ENCODE measurements around the gene PRDM15.

Gene PRDM15

GRCh38 chr21:41907496-41908258 lies 28.5 kb upstream of the PRDM15 start:
- no peak for DNase-seq

DNA sequence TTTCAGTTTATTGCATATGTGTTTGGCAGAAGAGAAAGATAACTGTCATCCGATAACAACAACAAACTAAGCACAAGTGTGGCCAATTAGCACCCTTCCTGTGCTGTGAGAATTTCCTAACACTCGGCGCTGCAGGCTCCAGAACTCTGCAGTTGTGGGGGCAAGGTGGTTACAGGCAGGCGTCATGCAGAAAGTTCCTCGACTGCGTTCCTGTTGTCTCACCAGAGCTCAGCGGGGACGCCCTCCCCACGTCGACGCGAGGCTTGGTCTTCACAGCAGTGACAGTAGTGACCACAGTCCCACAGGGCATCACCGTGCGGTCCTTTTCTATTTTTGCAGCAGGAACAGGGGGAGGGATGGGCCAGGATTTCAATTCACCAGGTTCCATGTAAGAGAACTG lies 27.6 kb upstream of the PRDM15 start:
- DNase-seq, result no peak

GRCh38 chr21:41903559-41904351 lies 24.6 kb upstream of the PRDM15 start:
- DNase-seq, result no peak

- DNase-seq, result no peak
These were observed 23.8 kb upstream of the PRDM15 start for GRCh38 chr21:41902946-41903345.

- DNase-seq, result no peak
These were observed 22.6 kb upstream of the PRDM15 start for GRCh38 chr21:41901782-41902181.

GRCh38 chr21:41901099-41901498 lies 22.0 kb upstream of the PRDM15 start:
- DNase-seq, result no peak

DNA sequence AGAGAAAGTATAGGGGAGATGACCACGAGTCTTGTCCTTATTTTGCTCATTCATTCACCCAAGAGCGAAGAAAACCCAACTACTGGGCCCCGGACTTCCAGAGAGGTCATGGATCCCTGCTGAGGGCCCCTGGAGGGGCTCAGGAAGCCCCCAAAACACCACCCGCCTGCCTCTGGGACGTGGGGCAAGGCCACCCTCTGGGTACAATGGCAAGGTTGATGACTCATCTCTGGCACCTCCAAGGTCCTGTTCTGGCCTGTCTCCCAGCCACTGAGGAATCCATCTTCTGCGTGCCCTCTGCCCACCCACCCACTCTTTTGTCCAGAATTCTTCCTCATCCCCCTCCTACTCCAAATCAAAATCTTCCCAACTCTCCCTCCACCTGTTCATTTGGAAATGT lies 21.3 kb upstream of the PRDM15 start:
- DNase-seq, result no peak

- DNase-seq, result no peak
These were observed 20.5 kb upstream of the PRDM15 start for GRCh38 chr21:41899426-41900202.

DNA sequence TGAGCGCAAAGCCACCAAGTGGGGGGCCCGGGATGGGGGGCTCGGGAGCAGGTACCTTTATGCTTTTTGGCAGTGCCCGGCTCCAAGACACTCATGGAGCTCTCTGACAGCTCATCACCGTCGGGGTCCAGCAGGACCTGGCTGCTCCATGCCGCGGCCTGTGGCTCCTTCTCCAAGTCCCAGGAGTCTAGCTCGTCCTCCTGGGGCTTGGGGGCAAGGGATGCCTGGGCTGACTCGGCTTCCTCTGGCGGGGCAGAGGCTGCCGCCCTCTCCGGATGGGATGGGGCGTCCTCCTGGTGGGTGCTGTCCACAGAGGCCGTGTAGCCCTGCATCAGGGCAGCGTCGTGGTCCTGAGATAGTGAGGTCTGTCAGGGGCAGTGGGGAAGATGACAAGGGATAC lies 19.9 kb upstream of the PRDM15 start:
- no peak for DNase-seq

DNA sequence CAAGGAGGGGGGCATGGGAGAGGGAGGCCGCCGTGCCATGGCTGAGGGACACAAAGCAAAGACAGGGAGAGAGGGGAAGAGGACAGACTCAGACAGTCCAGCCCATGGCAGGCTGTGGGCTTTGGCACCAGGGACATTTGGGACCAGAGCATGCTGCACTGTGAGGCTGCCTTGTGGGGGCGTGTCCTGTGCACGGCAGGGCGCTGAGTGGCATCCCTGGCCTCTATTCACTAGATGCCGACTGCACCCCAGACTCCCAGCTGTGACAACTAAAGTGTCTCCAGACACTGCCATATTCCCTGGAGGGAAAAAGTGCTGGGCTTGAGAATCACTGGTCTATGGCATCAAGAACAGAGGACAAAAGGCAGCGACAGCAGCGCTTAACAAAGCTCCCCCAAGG lies 18.6 kb upstream of the PRDM15 start:
- no peak for DNase-seq

DNA sequence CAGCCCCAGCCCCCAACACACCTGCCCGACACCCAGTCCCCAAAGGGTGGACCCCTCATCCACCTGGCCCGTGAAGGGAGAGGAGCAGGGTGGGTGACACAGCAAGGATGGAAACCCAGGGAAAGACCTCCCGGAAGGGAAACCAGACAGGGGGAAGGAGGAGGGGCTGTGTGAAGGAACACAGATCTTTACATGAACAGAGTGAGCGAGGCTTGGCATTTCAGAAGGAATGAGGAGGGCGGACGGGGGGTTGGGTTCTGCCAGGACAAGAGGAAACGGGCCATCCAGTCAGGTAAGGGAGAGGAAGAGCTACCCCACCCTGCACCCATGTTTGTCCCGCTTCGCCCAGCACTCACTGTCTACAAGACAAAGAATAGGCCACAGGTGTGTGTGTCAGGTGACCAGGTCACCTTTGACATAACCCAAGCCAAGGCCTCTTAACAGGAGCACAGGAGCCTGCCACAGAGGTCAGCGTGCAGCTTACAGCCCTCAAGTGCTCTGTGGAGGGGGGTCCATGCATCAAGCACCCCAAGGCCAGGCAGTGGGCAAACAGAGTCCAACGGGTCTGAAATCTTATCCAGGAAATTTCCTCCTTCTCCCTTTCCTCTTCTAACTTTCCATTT lies 18.0 kb upstream of the PRDM15 start:
- no peak for DNase-seq

DNA sequence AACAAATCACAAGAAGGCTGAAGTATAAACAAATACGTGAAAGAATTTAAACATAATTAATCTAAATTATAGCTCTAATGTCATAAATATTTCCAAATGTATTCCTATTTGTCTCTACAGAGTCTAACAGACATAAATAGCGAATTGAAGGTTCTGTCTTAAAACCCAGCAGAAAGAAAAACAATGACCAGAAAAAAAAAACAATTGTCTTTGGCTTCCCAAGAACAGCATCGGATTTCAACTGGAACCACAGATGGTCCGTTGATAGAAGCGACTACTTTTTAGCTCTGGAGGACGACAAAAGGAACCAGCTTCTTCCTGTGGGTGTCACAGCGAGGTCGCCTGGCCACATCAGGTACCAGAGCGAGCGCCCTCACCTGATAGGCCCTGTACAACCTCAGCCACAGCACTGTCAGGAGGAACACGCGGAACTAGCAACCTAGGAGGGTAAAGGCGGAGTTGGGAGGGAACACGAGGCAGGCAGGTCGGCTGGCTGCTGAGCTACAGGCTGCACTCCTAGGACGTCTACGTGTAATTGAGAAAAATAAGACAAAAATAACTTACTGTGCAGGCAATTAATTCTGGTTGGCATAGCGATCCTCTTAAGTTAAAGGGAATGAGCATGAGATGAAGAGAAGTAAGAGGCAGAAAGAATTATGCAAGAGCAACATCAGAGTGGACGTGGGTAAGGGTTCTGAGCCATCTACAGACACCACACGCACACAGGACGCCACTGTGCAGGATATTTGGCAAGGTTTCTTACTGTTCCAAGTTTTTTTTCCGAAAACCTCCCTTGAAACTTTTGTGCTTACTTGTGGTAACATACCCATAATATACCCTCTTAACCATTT lies 16.7 kb upstream of the PRDM15 start:
- DNase-seq, result no peak

DNA sequence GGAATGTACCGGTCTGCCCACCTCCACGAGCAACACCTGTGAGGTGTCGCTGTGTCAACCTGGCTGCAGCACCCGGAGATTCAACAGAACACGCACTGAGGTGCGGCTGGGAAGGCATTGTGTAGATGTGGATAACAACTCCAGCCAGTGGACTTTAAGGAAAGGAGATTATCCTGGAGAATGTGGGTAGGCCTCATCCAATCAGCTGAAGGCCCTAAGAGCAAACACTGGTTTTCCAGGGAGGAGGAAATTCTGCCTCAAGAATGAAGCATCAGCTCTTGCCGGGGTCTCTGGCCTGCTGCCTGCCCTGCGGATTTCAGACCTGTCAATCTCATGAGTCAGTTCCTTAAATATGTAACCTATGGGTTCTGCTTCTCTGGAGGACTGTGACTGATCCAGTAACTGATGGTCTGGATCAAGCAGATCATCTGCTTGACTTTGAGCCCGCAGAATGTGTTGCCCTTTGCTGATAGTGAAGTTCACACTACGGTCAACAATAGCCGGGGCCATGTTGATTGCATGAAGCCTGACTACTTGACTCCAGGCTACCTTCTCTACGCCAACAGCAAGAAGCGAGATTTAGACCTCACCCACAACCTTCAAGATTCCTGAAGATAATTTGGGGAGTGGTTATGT lies 15.9 kb upstream of the PRDM15 start:
- DNase-seq, result no peak

- no peak for DNase-seq
These were observed 15.4 kb upstream of the PRDM15 start for GRCh38 chr21:41894511-41894910.

DNA sequence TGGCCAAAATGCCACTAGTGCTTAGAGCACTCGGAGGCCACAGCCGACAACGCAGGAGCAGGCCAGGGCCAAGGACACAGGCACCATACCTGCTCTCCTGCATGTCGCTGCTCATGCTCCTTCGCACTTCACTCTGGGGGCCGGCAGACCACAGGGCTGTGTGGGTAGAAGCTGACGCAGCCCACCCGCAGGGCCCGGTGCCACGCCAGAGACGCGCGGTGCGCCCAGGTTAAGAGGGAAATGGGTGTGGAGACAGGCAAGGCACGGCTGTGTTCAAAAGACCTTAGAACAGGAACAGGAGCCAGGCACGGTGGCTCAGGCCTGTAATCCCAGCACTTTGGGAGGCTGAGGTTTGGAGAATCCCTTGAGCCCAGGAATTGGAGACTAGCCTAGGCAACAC lies 13.6 kb upstream of the PRDM15 start:
- DNase-seq, result no peak

- no peak for DNase-seq
These were observed 12.0 kb upstream of the PRDM15 start for GRCh38 chr21:41891132-41891531.

DNA sequence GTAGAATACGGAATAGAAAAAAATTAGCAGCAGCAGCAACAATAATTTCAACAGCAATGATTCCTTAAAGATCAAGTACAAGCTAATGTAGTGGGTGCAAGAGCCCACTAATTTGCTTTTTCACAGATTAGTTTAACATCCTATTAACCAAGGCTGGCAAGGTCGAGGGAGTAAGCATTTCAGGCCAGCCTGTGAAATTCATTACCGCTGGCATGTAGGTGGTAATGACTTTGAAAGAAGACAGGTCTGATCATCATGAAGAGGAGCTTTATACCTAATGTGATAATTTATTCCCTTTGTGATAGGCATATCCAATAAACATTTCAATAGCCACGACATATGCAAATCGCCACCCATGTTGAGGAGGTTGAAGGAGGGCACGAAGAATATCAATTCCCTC lies 11.2 kb upstream of the PRDM15 start:
- no peak for DNase-seq

- no peak for DNase-seq
These were observed 9.7 kb upstream of the PRDM15 start for GRCh38 chr21:41888749-41889376.

DNA sequence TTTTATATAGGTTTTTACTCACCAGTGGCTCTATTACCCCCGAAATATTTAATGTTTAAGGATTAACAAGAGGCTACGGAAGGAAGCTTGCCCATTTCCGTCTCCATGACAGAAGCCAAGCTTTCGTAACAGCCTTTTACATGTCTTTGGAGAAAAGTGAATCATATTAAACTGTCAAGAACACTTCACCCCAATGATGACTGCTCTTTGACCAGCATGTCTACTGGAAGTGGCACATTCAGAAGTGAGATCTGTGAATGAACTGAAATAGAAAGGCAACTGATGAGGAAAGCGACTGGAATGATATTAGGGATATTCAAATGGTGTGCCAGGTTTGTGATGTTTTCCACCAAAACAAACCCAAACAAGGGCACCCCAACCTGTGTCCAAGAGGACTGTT lies 8.5 kb upstream of the PRDM15 start:
- DNase-seq, result no peak

DNA sequence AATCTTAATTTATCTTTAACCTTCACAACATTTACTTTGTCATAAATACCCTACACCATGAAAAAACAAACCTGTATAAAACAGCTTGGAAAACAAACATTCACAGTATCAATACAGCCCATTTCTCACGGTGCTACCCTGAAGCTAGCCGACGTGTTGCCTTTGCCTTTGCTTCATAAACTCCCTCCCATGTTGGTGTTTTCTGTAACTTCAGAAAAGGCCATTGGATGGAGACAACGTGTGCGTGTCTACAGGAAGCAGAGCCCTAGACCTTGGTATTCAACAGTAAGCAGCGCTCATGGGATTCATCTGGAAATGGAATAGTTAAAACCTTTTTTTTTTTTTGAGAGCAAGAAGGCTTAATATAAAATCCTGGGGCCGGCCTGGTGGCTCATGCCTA lies 7.2 kb upstream of the PRDM15 start:
- no peak for DNase-seq

DNA sequence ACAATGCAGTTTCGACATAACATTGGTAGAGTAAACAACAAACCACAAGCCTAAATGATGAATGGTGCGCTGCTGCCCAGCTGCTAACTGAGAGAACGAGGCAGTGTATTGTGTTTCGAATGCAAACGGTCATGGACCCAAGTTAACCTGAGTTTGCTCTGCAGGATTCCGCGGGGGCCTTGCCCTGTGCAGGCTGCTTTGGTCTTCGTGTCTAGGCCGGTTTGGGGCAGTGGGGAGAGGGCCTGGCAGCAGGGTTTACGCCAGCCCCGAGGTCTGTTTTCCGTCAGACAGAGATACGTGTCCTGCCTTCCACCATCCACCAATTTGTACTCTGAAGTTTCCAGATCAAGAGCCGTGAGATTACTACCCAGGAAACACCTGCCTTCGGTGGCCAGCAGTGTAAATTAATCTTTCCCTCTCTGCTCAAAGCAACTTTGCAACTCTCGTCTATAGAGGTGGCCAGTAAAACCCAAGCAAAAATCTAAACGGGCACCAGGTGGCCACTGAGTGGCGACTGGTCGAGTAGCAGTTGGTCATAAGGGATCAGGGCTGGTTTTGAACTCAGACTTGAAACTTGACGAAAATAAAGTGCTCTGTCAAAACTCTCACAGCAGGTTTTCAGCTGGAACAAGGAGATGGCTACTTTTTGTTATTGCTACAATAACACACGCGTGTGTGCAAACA lies 6.3 kb upstream of the PRDM15 start:
- no peak for DNase-seq
